Activated naive CD8-positive, alpha-beta T cell treated with anti-CD3 and anti-CD28 coated beads, Interleukin-2, amount 50 U/mL, for 16 hours (primary cell): Measurements from ENCODE around the gene CDC42BPG.

Experiments
- DNase-seq: peaks from one replicate; pipeline ENCODE4 v3.0.0-alpha.2; 2020; ENCODE audit warnings: low read depth, low spot score

Gene CDC42BPG

GRCh38 chr11:64844330-64845128 lies at the start of gene CDC42BPG:
CDC42BPG (minus strand) TSS chr11:64844653; CDS start chr11:64844569, 84 bp downstream.
- peak; percentile 29 for DNase-seq

DNA sequence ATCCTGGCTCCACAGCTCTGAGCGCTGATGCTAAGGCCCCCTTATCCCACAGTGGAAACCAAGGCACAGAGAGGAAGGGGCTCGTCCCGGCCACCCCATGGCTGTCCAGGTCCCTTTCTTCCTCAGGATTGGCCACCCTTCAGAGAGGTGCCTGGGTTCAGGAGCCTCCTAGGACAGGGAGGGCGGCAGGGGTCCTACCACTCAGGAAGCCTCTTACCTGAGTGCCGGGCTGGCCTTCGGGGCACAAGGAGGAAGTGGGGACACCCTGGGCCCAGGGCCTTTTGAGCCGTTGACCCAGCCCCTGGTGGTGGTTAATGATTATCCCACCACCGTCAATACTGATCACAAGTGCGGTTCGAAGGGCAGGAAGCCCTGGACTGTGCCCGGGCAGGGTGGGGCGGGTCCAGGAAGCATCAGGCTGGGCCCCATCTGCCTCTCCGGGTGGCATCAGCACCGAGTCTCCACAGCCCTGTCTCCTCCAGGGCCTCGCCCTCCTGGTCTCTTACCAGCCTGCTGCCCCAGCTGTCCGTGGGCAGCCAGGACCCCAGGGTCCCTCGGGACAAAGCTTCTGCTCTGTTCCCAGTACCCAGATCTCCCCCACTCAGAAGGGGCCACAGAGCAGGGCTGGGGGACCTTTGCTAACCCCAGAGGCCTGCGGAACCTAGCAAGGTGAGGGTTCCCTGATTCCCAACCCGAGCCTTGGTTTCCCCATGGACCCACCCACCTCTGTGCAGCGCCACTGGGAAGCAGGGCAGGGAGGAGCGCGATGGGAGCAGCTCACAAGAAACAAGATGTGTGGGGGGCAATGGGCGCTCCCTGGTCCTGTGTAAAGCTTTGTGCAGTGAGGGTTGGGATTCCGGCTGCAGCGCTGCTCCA lies 49.0 kb upstream of the CDC42BPG start:
- DNase-seq: no peak

GRCh38 chr11:64892838-64893193 lies 48.4 kb upstream of the CDC42BPG start:
- no peak for DNase-seq

DNA sequence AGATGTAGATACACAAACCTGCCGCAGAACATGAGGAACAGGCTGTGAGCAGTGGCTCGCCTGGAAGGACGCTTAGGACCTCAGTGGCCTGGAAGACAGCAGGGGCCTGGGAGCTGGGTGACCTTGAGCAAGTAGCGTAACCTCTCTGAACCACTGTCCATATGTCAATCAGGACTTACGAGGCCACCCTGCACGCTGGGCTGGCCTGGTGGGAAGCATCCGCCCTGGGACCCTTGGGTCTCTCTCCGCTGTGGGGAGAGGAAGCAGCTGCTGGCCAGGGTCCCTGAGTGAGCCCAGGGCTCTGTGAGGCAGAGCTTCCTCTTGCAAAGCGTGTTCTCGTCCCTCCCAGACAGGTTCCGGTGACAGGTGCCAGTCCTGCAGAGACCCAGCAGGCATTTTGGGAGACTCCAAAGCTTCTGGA lies 48.0 kb upstream of the CDC42BPG start:
- no peak for DNase-seq

GRCh38 chr11:64891880-64892279 lies 47.4 kb upstream of the CDC42BPG start:
- no peak for DNase-seq

DNA sequence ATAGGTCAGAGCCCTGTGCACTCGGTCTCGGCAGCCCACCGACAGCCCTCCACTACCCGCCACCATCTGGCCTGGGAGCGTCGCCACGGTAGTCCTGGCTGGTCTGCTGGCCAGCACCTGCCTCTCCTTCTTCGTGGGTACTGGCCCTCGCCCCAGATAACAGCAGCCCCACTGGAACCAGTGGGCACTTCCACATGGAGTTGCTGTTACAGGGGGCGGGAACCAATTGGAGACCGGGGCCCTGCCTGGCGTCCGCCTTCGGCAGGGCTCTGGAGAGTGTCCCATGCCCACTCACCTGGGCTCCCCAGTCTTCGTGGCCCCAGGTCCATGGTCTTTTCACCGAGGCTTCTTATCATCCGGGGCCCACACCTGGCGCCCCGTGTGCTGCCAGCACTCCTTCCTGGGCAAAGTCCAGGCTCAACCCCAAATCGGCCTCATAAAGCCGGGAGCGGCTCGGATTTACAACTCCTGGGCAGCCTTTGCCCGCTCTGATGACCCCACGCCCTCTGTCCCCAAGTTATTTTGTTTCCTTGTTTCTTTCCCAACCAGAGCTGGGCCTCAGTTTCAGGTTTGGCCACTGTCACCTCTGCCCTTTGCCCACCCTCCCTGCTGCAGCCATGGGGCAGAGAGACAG lies 46.9 kb upstream of the CDC42BPG start:
- DNase-seq: no peak

DNA sequence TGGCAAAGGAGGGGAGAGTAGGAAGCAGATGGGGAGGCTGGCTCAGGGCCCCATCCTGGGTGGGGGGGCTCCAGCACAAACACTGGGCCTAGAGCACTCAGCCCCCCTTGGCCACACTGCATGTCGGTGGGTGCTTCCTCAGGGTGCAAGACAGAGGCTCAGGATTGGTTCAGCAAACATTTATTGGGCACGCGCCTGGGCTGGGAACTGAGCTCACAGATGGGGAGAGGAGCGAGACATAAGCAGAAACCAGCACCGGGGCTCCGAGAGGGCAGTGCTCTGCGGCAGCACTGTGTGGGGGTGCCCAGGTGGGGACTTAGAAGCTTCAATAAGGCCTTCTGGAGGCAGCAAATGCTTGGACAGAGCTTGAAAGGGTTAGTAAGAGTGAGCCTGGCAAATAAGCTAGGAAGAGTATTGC lies 46.1 kb upstream of the CDC42BPG start:
- DNase-seq: no peak

- no peak for DNase-seq
These were observed 44.5 kb upstream of the CDC42BPG start for GRCh38 chr11:64888729-64889511.

GRCh38 chr11:64888406-64888728 lies 43.9 kb upstream of the CDC42BPG start:
- DNase-seq: no peak

DNA sequence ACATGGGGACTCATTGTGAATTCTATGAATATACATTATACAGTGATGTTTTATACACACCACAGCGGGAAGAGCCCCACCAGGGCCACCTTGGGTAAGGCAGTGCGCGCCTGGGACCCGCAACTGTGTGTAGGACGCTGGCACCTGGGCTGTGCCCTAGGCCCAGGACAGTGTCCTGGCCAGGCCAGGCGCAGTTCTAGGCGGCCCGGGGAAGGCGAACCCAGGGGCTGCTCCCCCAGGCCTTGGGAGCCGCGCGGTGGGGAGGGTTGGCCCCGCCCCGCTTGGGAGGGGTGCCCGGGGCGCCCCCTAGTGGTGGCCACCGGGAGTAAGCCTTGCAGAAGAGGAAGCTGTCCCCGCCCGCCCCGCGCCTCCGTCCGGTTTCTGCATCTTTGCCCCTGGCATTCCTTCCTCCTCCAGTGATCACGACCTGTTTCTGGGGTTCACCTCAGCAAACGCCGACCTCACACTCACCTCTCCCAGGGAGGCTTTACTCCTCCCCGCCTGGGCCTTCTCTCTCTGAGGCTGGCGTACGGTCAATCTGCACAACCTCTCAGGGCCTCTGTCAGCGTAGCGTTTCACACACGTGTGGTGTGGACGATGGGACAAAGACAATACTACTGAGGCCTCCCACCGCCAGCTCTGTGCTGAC lies 43.4 kb upstream of the CDC42BPG start:
- DNase-seq: peak; percentile 73

- DNase-seq: no peak
These were observed 42.8 kb upstream of the CDC42BPG start for GRCh38 chr11:64887234-64887756.

DNA sequence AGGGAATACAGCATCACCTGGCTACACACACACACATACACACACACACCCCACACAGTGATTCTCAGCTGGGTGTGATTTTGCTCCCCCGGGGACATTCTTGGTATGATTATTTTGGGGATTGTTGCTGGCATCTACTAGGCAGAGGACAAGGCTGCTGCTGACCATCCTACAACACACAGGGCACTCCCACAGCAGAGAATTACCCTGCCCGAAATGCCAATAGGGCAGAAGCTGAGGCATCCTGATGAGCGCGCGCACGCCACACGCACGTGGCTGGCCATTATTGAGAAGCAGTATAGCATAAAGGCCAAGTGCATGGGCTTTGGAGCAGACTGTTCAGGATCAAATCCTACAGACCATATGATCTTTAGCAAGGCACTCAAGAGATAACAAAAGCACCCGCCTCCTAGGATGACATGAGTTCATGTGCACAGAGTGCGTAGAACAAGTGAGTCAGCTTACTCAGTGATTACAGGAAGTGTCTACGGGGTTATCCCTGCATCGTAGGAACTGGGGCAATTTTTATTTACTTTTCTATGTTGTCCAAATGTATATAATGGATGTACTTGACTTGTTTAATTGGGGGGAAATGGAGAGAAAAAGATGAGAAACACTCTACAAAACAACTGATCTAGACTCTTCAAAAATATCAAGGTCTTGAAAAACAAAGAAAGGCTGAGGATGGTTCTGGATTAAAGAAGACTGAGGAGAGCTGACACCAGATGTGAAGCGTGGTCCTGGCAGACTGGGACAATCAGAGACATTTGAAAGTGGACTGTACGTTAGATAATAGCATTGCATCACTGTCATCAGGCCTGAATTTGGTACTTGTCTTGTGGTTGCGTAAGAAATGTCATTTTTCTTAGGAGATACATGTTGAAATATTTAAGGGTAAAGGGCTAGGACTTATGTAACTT lies 41.2 kb upstream of the CDC42BPG start:
- DNase-seq: no peak

- DNase-seq: no peak
These were observed 39.6 kb upstream of the CDC42BPG start for GRCh38 chr11:64884019-64884418.

- no peak for DNase-seq
These were observed 39.1 kb upstream of the CDC42BPG start for GRCh38 chr11:64883575-64883974.

- no peak for DNase-seq
These were observed 37.8 kb upstream of the CDC42BPG start for GRCh38 chr11:64882243-64882642.

- no peak for DNase-seq
These were observed 37.0 kb upstream of the CDC42BPG start for GRCh38 chr11:64881476-64881875.

GRCh38 chr11:64880240-64881001 lies 36.0 kb upstream of the CDC42BPG start:
- DNase-seq: no peak

GRCh38 chr11:64879244-64879900 lies 34.9 kb upstream of the CDC42BPG start:
- DNase-seq: no peak
